ENCODE data around the gene SYNGR4.
"Not testable (repeated sequence)": the region's sequence is repeated elsewhere in the genome, so short reads cannot be mapped to it uniquely, and the experiment has no call there.

Gene SYNGR4

DNA sequence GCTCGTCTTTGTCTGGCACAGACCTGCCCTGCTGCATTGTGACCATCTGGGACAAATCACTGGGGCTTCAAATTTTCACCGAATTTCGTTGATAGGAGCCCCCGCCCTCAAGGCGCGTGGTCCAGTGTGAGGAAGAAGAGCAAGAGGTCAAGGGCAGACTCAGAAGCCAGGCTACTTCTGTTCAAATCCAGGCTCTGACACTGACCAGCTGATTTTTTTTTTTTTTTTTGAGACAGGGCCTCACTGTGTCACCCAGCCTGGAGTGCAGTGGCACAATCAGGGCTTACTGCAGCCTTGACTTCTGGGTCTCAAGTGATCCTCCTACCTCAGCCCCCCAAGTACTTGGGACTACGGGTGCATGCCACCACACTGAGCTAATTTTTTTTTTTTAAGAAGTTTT is 7.2 kb downstream of the SYNGR4 start:
- DNase-seq (ENCODE audit: low spot score) = no peak

DNA sequence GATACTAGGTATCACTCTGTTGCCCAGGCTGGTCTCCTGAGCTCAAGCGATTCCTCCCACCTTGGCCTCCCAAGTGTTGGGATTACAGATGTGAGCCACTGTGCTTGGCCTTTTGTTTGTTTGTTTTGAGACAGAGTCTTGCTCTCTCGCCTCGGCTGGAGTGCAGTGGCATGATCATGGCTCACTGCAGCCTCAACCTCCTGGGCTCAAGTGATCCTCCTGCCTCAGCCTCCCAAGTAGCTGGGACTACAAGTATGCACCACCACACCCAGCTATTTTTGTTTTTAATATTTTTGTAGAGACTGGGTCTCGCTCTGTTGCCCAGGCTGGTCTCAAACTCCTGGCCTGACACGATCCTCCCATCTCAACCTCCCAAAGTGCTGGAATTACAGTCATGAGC is 7.6 kb downstream of the SYNGR4 start:
- DNase-seq (ENCODE audit: low spot score) = not testable (repeated sequence)

DNA sequence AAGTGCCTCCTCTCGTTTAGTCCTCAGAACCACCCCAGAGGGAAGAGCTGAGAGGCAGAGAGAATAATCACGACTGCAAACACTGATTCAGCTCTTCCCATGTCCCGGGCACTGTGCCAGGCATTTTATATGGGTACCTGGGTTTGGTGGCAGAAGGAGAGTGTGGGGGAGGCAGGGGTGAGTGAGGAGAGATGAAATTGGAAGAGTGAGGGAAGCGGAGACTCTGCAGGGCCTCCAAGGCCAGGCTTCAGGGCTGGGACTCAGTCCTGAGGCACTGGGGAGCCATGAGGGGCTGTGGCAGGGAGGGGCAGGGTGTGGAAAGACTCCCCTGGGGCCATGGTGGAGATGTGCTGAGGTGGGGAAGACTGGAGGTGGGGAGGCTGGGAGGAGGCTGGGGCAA is 8.7 kb downstream of the SYNGR4 start:
- DNase-seq (ENCODE audit: low spot score) = no peak

DNA sequence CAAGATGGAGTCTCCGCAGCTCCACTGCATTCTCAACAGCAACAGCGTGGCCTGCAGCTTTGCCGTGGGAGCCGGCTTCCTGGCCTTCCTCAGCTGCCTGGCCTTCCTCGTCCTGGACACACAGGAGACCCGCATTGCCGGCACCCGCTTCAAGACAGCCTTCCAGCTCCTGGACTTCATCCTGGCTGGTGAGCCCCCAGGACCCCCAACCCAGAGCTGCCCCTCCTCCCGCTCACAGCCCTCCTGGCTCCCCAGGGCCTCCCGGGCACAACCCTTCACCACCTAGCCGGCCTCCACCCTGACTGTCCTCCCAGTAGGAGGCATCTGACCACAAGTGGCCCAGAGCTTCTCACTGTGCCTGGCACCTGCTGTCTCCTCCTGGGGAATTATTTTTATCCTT is 9.4 kb downstream of the SYNGR4 start:
- no peak for DNase-seq (ENCODE audit: low spot score)

DNA sequence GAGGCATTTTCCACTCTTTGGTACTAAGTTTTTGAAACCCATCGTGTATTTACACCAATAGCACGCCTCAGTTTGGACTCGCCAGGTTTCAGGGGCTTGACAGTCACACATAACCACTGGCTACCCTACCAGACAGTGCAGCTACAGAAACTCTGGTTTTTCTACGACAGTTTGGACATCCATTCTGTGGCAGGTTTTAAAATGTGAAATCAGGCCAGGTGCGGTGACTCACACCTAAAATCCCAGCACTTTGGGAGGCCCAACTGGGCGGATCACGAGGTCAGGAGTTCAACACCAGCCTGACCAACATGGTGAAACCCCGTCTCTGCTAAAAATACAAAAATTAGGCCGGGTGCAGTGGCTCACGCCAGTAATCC is 14.0 kb downstream of the SYNGR4 start:
- DNase-seq (ENCODE audit: low spot score) = no peak

DNA sequence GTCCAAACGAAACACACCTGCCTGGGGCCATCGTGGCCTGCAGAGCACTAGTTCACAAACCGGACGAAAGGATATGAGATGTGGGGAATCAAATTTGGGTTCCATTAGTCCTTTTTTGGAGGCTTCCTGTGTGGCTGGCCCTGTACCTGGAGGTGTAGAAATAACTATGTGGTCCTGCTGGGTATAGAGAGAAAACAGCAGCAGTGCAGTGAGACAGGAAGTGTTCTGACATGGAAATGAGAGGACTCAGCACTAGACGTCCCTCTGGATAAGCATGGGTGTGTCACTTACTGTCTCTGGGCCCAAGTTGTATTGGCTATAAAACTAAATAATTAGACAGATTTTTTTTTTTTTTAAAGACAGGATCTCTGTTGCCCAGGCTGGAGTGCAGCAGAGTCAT is 14.9 kb downstream of the SYNGR4 start:
- DNase-seq (ENCODE audit: low spot score) = no peak

DNA sequence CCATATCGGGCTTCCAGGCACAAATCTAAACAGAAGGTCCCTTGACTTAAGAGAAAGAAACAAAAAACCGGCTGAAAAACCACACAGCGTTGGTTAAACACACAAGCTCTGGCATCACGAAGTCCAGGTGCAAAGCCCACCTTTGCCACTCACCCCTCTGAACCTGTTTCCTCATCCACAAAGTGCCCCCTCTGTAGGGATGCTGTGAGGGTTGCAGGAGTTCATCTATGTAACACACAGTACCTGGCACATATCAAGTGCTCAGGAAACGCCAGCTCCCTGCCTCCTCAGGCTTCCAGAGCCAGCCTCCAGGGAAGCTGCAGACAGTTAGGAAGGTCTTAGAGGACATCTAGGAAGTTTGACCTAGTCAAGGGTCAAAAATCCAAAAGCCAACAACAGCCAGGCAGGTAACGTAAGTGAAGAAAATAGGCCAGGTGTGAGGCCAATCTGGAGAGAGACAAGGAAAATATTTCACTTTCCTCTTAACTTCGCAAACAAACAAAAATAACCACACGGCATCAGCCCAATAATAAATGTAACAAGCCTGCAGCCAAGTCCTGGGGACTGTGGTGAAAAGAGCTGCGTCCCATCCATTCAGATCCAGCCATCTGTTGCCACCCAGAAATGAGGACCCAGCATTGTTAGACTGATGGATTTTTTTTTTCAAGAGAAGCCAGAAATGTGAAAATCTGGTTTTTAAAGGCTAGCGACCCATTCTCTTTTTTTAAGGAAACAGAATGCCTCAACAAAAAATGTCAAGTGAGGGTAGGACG is 17.2 kb downstream of the SYNGR4 start:
- no peak for DNase-seq (ENCODE audit: low spot score)

DNA sequence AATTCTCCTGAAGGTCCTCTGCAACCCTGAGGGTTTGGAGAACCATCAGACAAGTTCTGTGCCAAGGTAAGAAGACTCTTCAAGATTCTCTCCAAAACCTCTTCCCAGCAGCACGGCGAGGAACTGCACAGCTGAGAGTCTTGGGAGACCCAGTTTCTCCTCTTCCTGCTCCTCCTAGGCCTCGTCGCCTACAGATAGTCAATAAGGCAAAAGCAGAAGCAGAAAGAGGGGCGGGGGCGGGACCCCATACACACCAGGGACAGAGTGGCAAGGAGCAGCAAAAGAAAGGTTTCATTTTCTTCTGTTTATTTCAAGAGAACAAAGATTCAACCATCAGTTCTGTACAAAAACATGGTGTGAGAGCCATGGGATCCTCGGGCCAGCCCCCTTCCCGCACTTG is 18.1 kb downstream of the SYNGR4 start:
- no peak for DNase-seq (ENCODE audit: low spot score)

DNA sequence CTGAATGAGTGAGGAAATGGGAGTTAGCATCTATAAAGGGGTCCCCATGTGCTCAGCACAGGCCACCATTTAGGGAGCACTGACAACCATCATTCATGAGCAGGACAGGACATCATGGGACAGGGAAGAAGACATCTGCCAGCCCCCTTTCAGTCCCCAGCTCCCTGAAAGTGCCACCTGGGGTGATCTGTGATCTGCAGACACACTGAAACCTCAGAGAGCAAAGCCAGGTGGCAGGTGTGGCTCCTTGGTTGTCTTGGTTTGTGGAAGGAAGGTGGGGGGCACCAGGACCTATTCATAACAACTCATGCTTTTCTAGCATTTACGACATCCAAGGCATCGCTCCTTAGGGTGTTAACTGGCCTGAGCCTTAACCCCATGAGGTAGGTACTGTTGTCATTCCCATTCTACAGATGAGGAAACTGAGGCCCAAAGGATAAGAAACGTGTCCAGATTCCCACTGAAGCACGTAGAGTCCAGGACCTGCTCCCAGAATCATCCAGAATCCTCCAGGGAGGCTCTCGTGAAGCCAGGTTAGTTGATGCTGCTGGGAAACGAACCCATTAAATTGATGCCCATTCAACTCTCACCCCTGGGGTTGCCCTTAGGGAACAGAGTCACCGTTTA is 21.4 kb downstream of the SYNGR4 start:
- no peak for DNase-seq (ENCODE audit: low spot score)

DNA sequence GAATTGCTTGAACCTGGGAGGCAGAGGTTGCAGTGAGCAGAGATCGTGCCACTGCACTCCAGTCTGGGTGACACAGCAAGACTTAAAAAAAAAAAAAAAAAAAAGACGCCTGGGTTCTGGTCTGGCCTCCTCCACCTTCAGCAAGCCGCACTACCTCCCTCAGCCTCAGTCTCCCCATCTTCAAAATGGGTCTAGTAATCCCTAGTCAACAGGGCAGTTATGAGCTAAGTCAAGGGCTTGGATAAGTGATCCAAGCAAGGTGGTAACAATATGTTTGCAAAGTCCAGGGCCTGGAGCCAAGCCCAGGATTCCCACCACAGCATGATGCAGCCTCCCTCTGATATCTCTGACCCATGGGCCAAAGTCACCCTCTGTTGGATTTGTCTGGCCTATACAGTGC is 22.8 kb downstream of the SYNGR4 start:
- no peak for DNase-seq (ENCODE audit: low spot score)

DNA sequence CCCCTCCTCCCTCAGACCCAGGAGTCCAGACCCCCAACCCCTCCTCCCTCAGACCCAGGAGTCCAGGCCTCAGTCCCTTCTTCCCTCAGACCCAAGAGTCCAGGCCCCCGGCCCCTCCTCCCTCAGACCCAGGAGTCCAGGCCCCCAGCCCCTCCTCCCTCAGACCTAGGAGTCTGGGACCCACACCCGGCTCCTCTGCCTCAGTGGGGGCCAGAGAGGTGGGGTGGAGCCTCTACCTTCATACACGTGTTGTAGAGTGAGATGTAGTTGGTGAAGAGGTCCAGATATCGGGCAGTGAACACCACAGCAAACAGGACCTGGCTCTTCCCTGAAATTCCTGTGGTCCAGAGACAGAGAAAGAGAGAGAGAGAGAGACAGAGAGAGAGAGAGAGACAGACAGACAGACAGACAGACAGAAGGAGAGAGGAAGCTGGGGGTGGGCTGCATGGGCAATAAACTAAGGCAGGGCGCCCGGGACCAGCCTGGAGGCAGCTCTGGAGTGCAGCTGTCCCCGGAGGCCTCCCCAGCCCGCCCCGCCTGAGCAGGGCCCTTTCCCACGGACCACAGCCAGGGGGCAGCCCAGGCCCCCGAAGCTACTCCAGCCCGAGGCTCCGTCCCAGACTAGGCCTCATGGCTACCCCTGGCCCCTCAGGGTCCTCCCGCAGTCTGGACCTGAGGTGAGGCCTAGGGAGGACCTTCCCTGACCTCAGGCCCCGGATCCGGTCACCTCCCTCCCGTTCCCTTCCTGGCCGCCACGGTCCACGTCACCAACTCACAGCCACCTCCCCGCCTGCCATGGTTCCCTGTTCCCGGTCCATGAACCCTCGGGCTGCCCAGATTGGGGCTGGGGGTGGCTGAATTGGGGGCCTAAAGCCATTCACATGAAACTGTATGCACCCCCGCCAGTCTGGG is 26.3 kb downstream of the SYNGR4 start:
- no peak for DNase-seq (ENCODE audit: low spot score)

DNA sequence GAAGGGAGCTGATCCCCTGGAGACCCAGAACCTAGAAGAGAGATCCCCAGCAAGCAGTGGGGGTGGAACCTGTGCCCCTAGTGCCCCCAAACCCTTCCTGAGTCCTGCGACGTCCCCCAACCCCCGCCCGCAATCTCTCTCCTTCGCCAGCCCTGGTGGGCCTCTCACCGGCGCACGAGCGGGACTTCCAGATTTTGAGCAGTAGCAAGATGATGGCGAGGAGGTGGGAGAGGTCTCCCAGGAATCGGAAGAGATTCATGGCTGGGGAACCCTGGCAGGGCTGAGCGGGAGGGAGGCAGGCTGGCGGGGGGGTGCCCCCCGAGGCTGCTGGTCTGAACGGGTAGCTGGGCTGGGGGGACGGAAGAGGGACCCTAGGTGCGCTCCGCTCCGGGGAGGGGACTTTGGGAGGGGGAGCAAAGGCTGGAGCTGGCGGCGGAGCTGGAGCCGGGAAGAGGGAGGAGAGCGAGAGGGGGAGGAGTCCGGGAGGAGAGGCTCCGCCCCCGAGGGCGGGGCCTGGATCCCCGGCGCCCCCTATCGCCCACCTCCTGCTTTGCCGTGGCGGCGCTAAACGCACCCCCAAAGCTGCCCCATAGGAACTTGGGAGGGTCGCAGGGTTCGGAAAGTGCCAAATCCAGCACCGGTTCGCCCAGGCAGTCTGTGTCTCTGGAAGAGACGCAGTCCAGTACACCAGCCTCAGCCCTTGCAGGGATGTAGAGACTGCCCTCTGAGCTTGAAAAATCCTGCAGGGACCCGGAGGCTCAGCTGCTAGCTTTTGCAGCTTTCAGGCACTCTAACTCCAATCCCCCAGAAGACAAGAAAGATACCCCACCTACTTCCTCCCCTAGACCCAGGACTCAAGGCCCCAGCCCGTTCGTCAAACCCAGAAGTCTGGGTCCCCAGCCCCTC is 27.2 kb downstream of the SYNGR4 start, which contains the start of gene KDELR1:
TSS of gene KDELR1 (minus strand) at position 452 of the 906 bp plus-strand sequence. CDS start at position 259, 193 bp downstream.
- DNase-seq (ENCODE audit: low spot score) = peak; percentile 43

DNA sequence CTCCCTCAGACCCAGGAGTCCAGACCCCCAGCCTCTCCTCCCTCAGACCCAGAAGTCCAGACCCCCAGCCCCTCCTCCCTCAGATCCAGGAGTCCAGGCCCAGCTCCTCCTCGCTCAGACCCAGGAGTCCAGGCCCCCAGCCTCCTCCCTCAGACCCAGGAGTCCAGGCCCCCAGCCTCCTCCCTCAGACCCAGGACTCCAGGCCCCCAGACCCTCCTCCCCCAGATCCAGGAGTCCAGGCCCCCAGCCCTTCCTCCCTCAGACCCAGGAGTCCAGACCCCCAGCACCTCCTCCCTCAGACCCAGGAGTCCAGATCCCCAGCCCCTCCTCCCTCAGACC is 27.8 kb downstream of the SYNGR4 start:
- not testable (repeated sequence) for DNase-seq (ENCODE audit: low spot score)

DNA sequence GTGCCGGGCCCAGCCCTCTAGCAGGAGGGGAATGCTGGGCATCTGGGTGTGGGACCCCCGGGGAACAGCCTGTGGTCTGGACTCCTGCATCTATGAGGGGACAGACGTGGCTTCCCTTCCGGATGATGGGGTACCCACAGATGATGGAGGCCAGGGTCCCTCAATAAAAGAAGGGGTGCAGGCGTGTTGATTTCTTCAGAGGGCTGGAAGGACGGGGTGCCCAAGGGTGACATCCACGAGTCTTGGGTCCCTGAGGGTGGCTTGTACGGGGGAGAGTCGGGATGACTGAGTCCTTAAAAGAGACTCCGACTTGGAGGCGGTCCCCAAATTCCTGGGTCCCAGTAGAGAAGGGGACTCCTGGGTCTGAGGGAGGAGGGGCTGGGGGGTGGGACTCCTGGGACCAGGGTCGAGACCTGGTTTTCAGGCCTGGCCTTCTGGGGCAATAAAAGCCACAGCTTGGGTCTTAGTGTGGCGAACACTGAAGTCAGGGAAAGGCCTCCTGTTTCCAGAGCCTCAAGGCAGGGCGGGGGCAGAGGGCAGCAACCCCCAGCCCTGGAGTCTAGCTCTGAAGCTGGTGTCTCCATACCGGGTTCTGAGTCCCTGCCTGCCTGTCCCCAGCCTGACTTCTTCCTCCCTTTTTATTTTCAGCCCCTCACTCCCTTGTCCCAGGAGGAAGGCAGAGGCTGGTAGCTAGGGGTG is 28.8 kb downstream of the SYNGR4 start:
- no peak for DNase-seq (ENCODE audit: low spot score)

DNA sequence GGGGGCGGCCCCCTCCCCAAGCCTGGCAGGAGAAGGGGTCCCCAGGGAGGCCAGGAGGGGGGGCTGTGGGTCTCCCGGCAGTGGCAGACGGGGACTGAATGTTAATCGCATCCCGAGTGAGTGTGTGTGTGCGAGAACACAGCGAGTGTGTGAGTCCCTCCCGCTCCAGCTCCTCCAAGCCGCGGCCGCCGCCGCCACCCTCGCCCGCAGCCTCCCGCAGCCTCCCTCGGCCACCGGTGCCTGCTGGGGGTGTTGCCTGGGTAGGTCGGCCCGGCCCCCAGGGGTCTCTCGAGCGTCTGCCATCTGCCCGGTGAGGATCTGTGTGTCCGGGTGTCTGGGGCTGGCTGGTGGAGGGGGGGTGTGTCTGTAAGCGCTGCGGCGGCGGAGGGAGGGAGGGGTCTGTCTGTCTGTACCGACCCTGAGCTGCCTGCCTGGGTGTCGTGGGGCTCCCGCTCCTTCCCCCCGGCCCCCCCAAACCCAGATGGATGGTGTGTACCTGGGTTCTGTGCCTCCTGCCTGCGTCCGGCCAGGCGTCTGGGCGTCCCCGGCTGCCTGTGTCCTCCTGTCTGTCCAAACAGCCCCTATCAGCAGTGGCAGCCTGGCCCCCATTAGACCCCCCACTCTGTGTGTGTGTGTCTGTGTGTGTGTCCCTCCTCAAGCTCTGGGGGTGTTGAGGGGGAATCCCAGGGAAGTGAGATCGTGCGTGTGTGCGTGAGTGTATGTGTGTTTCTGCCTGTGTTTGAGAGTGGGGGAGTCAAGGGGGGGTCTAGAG is 29.6 kb downstream of the SYNGR4 start, which contains the start of gene GRIN2D:
TSS of gene GRIN2D (plus strand) at position 110 of the 772 bp plus-strand sequence. CDS start 4,725 bp downstream, outside the sequence.
- no peak for DNase-seq (ENCODE audit: low spot score)

DNA sequence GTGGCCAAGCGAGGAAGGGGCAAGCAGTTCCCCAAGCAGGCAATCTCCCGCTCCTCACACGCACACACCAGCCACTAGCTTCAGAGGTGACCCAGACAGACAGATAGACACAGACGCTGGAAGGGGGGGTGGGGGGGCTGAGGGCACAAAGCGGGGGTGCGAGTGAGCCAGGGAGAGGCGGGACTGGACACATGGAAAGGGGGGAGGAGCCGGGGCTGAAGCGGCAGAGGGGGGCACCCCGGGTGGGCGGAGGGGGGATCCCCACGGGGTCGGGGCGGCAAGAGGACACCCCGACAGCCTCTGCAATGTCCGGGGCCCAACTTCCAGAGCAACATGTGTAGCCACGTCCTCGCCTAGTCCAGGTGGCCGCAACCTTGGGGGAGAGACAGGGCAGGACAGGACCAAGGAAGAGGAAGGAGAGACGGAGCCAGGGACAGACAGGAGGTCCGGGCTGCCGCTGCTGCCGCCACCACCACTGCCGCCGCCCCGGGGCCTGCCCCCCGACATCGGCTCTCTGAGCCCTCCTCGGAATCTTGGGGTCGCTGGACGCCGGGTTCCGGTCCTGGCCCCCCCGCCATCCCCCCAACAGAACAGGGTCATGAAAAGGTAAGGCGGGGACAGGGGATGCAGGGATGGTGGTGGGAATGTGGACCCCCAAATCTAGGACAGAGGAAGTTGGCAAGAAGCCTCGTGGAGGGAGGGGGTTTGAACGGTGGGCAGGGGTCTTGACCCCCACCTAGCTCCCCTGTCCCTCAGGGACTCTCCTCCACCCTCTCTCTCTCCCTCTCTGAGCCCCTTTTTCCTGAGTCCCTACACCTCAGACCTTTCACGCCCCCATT is 30.4 kb downstream of the SYNGR4 start:
- DNase-seq (ENCODE audit: low spot score) = no peak

DNA sequence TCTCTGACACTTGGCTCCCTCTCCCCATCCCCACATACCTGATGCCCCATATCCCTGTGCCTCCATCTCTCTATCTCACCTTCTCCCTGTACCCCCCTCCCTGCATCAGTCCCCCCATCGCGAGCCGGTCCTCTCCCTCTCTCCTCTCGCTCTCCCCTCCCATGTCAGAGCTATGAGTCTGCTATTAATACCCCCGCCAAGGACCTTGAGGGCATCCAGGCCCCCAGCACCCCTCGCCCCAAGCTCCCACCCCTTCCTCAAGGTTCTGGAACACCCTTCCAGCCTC is 30.9 kb downstream of the SYNGR4 start:
- no peak for DNase-seq (ENCODE audit: low spot score)

DNA sequence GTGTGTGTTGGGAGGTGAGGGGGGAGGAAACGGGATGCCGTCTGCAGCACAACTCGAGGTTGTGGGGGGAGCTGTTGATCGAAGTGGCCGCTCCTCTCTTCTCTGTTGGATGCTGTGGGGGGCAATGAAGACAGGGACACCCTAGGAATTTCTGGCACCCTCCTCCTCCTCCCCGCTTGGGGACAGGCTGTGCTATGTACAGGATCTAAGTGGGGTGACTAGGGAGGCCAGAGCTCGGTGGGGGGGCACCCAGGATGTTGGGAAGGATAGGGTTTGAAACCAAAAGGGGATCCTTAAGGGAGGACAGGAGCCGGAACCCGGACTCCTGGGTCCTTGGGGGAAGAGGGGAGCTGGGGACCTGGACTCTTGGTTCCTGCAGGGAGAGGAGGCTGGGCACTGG is 31.3 kb downstream of the SYNGR4 start:
- DNase-seq (ENCODE audit: low spot score) = no peak
